WI38 (cell line): ENCODE measurements around the gene SFMBT2.

Experiments used
- H3K4me3 ChIP-seq: 2 replicates; pipeline ENCODE4 v1.5.1; 2011; ENCODE audit warnings: low read depth, mild to moderate bottlenecking, control low read depth, low read length
- CTCF ChIP-seq: IDR thresholded peaks from 2 replicates; pipeline ENCODE4 v1.5.1; 2012; ENCODE audit warnings: low read depth, mild to moderate bottlenecking, control low read depth, low read length

The SFMBT2 gene

DNA sequence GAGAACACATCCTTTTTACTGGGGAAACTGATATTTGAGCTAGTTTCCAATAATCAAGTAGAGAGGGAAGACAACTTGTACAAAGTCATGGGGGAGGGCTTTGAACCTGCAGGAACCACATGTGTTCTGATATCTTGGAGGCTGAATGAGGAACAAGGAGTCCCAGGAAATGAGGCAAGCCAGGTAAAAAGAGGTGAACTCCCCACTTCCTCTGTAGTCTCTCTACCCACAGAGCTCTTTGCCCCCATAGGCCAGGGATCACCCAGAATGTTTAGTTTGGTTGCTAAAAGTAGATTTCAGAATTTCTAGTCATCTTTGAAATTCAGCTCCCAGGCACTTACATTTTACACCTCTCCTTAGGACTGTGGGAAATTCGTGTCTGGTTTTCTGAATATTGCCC, 276.4 kb downstream of the SFMBT2 start:
- no peak for TF ChIP-seq CTCF
- no peak overlapping the region for H3K4me3 ChIP-seq

- H3K4me3 ChIP-seq: no peak overlapping the region
- TF ChIP-seq CTCF: no peak
These were observed 276.9 kb downstream of the SFMBT2 start for GRCh38 chr10:7133958-7134357.

- no peak overlapping the region for H3K4me3 ChIP-seq
- no peak for TF ChIP-seq CTCF
These were observed 277.6 kb downstream of the SFMBT2 start for GRCh38 chr10:7133278-7133677.

- no peak overlapping the region for H3K4me3 ChIP-seq
- TF ChIP-seq CTCF: no peak
These were observed 280.5 kb downstream of the SFMBT2 start for GRCh38 chr10:7130191-7130911.

DNA sequence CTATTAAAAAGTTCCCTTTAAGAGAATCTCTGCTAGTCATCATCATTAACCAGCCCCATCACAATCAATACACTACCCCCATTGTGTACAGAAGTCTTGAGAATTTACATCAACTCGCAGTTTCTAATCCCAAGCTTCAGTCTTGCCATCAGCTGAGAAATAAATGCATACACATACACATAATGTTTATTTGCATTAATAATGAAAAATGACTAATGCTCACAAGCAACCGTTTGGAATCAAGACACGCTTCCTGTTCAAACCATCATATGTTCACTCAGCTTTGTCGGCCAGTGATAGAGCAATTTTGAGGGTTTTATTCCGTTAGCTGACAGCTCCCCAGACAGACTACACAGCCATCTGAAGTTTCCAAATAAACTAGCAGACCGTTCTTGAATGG, 287.1 kb downstream of the SFMBT2 start:
- no peak overlapping the region for H3K4me3 ChIP-seq
- TF ChIP-seq CTCF: no peak

DNA sequence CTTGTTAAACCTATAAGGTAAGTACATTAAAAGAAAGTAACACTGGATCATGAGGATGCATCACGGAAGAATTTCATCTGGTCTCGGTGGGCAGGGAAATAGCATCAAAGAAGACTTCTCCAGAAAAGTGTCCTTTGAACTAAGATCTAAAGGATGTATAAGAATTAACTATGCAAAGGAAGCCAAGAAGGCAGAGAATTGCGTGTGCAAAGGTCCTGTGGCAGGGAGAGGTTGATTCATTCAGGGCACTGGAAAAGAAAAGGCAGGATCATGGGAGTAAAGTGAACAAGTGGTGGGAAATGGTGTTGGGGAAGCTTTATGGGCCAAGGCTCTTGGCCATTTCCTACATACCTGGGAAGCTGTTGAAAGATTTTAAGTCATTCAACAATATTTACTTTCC, 288.3 kb downstream of the SFMBT2 start:
- no peak overlapping the region for H3K4me3 ChIP-seq
- no peak for TF ChIP-seq CTCF

- H3K4me3 ChIP-seq: no peak overlapping the region
- TF ChIP-seq CTCF: peak; percentile 27; the same call in 1 of the 2 replicates
These were observed 289.6 kb downstream of the SFMBT2 start for GRCh38 chr10:7121154-7121797.
